Measurements from ENCODE around the gene HSPG2. TPM values are rescaled to one million over a fixed set of nuclear protein-coding genes. Genes with fewer than 3 reads are reported as not detected.
A peak's percentile ranks its signal among the peaks of the same experiment; 100 is the strongest.
"Not testable (repeated sequence)": the region's sequence is repeated elsewhere in the genome, so short reads cannot be mapped to it uniquely, and the experiment has no call there.

The HSPG2 gene
- total RNA-seq, 6 experiments from 2014 or later: 275 to 430 (median 297) TPM

DNA sequence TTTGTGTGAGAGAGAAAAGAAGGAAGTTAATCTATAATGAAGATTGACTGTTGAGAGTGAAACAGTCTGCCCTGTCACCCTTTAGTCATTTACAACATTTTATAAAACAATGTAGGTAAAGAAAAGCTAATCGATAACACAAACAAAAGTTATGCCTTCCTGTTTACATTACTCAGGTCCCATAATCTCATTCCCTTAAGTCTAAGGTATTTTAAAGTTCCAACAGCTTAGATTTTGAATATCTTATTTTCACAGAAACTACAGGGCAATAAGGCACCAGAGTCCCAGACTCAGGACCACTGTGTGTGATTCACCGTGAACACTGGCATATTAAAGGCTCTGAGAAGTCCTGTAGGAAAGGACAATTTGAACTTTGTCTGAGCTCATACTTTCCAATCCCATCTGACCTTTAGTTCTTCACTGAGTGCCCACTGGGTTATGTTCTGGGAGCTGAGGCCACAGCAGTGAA, 35.9 kb upstream of the HSPG2 start:
- H3K27ac Mint-ChIP-seq; H3K36me3 Mint-ChIP-seq (ENCODE audit: low read depth); DNase-seq; H3K27me3 Mint-ChIP-seq (ENCODE audit: insufficient read depth); H3K4me3 Mint-ChIP-seq; H3K4me1 Mint-ChIP-seq (ENCODE audit: low read depth); H3K9me3 Mint-ChIP-seq: not testable (repeated sequence)

DNA sequence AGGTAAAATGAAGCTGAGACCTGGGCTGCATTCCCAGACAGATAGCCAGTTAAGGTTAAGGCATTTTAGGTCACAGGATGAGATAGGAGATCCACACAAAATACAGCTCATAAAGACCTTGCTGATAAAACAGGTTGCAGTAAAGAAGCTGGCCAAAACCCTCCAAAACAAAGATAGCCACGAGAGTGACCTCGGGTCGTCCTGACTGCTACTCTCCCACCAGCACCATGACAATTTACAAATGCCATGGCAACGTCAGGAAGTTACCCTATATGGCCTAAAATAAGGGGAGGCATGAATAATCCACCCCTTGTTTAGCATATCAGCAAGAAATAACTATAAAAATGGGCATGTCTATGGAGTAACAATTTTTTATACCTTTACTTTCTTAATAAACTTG, 33.4 kb upstream of the HSPG2 start:
- not testable (repeated sequence) for H3K27me3 Mint-ChIP-seq (ENCODE audit: insufficient read depth)

DNA sequence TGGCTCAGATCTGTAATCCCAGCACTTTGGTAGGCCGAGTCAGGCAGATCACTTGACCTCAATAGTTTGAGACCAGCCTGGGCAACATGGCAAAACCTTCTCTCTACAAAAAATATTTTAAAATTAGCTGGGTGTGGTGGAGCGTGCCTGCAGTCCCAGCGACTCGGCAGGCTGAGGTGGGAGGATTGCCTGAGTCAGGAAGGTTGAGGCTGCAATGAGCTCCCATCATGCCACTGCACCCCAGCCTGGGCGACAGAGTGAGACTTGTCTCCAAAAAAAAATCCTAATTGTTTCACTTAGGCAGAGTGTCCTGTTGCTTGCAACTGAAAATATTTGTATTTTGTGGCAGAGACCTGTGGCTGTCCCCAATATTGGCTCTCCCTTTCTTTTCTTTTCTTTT, 32.0 kb upstream of the HSPG2 start:
- peaks cover 15% of the 10 kb centered on the region for H3K4me1 Mint-ChIP-seq (ENCODE audit: low read depth)
- not testable (repeated sequence) for H3K27ac Mint-ChIP-seq

More for the DNA sequence above, 33.4 kb upstream of the HSPG2 start:
- H3K4me3 Mint-ChIP-seq; H3K36me3 Mint-ChIP-seq (ENCODE audit: low read depth); H3K27ac Mint-ChIP-seq; H3K9me3 Mint-ChIP-seq; DNase-seq: not testable (repeated sequence)
- peaks cover 14% of the 10 kb centered on the region for H3K4me1 Mint-ChIP-seq (ENCODE audit: low read depth)

DNA sequence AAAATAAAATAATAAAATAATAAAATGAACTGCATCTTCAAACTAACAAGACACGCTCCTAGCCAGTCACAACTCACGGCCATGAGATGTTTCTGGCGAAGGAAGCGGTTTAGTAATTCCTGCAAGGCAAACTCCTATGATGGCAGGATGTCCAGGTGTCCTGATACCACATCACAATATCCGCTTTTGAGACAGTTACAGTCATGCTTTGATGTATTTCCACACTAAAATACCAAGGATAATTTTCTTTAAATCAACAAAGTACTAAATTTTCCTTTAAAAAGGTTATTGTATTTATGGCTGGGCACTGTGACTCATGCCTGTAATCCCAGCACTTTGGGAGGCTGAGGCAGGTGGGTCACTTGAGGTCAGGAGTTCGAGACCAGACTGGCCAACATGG, 30.1 kb upstream of the HSPG2 start:
- peaks cover 22% of the 10 kb centered on the region for H3K4me1 Mint-ChIP-seq (ENCODE audit: low read depth)
- not testable (repeated sequence) for DNase-seq; H3K36me3 Mint-ChIP-seq (ENCODE audit: low read depth); H3K4me3 Mint-ChIP-seq; H3K27me3 Mint-ChIP-seq (ENCODE audit: insufficient read depth); H3K27ac Mint-ChIP-seq; H3K9me3 Mint-ChIP-seq

More for the DNA sequence above, 32.0 kb upstream of the HSPG2 start:
- H3K36me3 Mint-ChIP-seq (ENCODE audit: low read depth); DNase-seq; H3K4me3 Mint-ChIP-seq; H3K27me3 Mint-ChIP-seq (ENCODE audit: insufficient read depth); H3K9me3 Mint-ChIP-seq: not testable (repeated sequence)

DNA sequence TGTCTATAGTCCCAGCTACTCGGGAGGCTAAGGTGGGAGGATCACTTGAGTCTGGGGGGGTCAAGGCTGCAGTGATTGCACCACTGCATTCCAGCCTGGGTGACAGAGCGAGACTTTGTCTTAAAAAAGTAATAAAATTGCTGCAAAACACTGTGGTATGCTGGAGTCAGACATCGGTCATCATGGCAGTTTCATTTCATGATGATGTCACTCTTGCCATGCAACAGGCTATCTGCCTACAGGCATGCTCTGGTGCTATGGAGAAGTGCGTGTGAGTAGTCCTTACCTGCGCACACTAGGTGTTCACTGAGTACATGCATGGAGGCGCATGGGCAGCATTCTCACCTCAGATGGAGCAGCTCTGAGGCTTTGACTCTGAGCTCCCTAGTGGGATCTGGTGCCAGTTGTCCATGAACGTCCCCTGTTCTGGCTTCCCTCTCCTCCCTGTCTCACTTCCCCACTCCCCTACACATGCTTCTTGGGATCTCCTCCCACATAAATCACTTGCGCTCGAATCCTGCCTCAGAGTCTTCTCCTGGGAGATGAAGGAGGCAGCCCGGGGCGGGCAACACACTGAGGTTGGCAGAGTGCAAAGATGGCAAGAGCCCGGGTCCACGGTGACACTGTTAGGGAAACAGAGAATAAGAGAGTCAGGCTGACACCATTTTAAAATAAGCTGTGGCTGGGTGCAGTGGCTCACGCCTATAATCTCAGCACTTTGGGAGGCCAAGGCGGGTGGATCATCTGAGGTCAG, 29.3 kb upstream of the HSPG2 start:
- Mint-ChIP-seq H3K27me3 (ENCODE audit: insufficient read depth) (no peaks in the 10 kb centered on the region; the same call in 1 of the 2 replicates), H3K36me3 (ENCODE audit: low read depth) (no peaks in the 10 kb centered on the region), H3K9me3 (no peaks in the 10 kb centered on the region), H3K4me1 (ENCODE audit: low read depth) (peaks cover 22% of the 10 kb centered on the region), H3K4me3 (peak overlapping the region; percentile 22; the same call in 1 of the 2 replicates), H3K27ac (no peak overlapping the region)
- DNase-seq: peak; percentile 77
- TF ChIP-seq, protein P1, sequence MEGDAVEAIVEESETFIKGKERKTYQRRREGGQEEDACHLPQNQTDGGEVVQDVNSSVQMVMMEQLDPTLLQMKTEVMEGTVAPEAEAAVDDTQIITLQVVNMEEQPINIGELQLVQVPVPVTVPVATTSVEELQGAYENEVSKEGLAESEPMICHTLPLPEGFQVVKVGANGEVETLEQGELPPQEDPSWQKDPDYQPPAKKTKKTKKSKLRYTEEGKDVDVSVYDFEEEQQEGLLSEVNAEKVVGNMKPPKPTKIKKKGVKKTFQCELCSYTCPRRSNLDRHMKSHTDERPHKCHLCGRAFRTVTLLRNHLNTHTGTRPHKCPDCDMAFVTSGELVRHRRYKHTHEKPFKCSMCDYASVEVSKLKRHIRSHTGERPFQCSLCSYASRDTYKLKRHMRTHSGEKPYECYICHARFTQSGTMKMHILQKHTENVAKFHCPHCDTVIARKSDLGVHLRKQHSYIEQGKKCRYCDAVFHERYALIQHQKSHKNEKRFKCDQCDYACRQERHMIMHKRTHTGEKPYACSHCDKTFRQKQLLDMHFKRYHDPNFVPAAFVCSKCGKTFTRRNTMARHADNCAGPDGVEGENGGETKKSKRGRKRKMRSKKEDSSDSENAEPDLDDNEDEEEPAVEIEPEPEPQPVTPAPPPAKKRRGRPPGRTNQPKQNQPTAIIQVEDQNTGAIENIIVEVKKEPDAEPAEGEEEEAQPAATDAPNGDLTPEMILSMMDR (IDR thresholded peaks at IDR 0.05): no peak

DNA sequence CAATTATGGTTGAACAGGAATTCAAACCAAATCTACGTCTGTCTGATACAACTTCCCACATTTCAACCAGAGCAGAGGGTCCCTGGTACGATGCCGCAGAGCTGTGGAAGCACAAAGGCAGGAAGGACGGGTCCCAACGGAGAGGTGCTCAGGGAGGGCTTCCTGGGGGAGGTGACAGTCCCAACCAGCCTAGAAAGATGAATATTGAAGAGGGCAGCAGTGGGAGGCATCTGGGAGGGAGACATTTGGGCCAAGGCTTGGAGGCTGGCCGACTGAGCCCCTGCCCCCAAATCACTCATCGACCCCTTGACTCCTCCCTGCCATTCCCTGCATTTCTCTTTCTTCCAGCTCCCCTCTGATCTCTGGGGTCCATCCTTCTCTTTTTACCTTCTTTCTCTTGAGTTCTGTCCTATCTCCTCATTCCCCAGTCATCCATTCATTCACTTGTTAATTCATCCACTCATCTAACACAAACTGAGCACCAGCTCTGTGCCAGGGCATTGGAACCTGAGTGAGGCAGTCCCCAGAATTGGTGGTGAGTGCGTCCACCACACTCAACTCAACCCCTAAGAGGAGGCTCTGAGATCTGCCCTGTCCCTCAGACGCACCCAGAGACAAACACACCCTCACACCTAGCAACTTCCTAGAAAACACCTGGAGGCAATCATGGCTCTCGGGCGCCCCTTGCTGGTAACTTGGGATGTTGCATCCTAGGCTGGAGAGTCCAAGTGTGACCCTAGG, 26.5 kb upstream of the HSPG2 start:
- H3K9me3 Mint-ChIP-seq: no peaks in the 10 kb centered on the region
- H3K27ac Mint-ChIP-seq: peak overlapping the region; percentile 52
- H3K27me3 Mint-ChIP-seq (ENCODE audit: insufficient read depth): no peaks in the 10 kb centered on the region; the same call in 1 of the 2 replicates
- DNase-seq: peak; percentile 61
- TF ChIP-seq, protein P1 (IDR thresholded peaks at IDR 0.05): peak; percentile 95
- peaks cover 22% of the 10 kb centered on the region for H3K4me1 Mint-ChIP-seq (ENCODE audit: low read depth)
- H3K4me3 Mint-ChIP-seq: no peak overlapping the region
- no peaks in the 10 kb centered on the region for H3K36me3 Mint-ChIP-seq (ENCODE audit: low read depth)

DNA sequence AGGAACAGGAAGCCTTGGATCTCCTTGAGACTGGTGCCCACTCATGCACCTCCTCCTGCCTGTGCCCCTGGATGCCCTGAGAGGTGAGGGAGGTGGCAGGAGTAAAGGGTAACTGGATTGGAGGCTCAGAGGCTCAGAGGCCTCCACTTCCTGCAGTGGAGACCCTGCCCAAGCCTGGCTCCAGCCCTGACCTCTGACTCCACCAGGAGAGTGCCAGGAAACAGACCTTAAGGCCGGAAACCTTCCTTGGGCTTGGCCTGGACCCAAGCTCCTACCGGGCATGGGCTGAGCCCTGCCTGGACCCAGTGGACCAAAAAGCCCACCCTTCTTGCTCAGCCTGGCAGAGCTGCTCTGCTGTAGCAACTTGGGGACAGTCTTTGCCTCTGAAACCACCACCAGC, 24.7 kb upstream of the HSPG2 start:
- H3K36me3 Mint-ChIP-seq (ENCODE audit: low read depth): no peaks in the 10 kb centered on the region
- no peak for DNase-seq
- no peak overlapping the region for H3K27ac Mint-ChIP-seq
- TF ChIP-seq, protein P1 (IDR thresholded peaks at IDR 0.05): no peak
- H3K4me1 Mint-ChIP-seq (ENCODE audit: low read depth): peaks cover 25% of the 10 kb centered on the region
- H3K4me3 Mint-ChIP-seq: no peak overlapping the region
- no peaks in the 10 kb centered on the region; the same call in 1 of the 2 replicates for H3K27me3 Mint-ChIP-seq (ENCODE audit: insufficient read depth)
- no peaks in the 10 kb centered on the region for H3K9me3 Mint-ChIP-seq

All from HFFc6 (cell line).